BE2C (cell line): Measurements from ENCODE around the gene ENTPD8.
"Not testable (repeated sequence)": the region's sequence is repeated elsewhere in the genome, so short reads cannot be mapped to it uniquely, and the experiment has no call there.

Experiments used
- DNase-seq: peaks from one replicate; pipeline ENCODE4 v3.0.0-alpha.2; 2020
- H3K27me3 ChIP-seq: fragments of 250-450 bp; sonication (Bioruptor Pico); 2 replicates; pipeline ENCODE4 v1.5.1; 2020; ENCODE audit warnings: mild to moderate bottlenecking
- H3K36me3 ChIP-seq: fragments of 250-450 bp; sonication (Bioruptor Pico); 2 replicates; pipeline ENCODE4 v1.5.1; 2020; ENCODE audit warnings: mild to moderate bottlenecking
- H3K4me1 ChIP-seq: fragments of 250-450 bp; sonication (Bioruptor Pico); 2 replicates; pipeline ENCODE4 v1.5.1; 2020
- H3K4me3 ChIP-seq: 2 replicates; pipeline ENCODE4 v1.5.1; 2011; ENCODE audit warnings: low read depth, low read length
- H3K9me3 ChIP-seq: fragments of 250-450 bp; sonication (Bioruptor Pico); 2 replicates; pipeline ENCODE4 v1.5.1; 2020
- CTCF ChIP-seq: IDR thresholded peaks from 2 replicates; pipeline ENCODE4 v1.5.1; 2012; ENCODE audit warnings: mild to moderate bottlenecking, low read depth, low read length

Gene ENTPD8

DNA sequence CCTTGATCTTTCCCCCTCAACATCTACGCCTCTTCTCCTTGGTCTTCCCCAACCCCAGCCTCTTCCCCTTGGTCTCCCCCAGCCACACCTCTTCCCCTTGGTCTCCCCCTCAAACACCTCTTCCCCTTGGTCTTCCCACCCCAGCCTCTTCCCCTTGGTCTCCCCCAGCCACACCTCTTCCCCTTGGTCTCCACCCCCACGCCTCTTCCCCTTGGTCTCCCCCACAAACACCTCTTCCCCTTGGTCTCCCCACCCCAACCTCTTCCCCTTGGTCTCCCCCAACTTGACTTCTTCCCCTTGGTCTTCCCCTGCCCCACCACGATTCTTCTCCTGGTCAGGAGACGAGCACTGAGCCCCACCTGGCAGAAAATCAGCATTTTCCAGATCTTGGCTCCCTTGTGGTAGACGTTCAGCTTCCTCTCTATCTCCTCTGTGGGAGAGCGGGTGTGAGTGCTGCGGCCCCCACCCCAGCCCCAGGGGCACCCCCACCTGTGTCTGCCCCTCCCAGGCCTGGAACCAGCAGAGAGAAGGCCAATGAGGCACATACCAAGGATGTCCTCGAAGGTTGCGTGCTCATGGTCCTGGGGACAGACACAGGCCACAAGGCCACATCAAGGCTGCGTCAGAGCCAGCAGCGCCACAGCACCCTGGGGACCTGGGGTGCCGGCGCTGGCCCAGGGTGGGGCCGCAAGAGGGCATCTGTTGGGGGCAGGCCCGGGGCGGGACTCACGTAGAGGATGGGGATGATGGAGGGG is 11.0 kb upstream of the ENTPD8 start:
- Histone ChIP-seq H3K27me3 (no peaks in the 10 kb centered on the region), H3K9me3 (no peaks in the 10 kb centered on the region), H3K4me1 (peaks cover 23% of the 10 kb centered on the region), H3K36me3 (peaks cover 52% of the 10 kb centered on the region), H3K4me3 (no peak overlapping the region)
- TF ChIP-seq CTCF = no peak
- no peak for DNase-seq

- H3K4me3 ChIP-seq, DNase-seq, H3K27me3 ChIP-seq, H3K9me3 ChIP-seq: not testable (repeated sequence)
- peaks cover 46% of the 10 kb centered on the region for H3K36me3 ChIP-seq
- H3K4me1 ChIP-seq = peaks cover 22% of the 10 kb centered on the region
These were observed 10.3 kb upstream of the ENTPD8 start for GRCh38 chr9:137451264-137452005.

- H3K9me3 ChIP-seq, DNase-seq, H3K4me3 ChIP-seq, H3K27me3 ChIP-seq: not testable (repeated sequence)
- Histone ChIP-seq H3K4me1 (peaks cover 16% of the 10 kb centered on the region), H3K36me3 (peaks cover 39% of the 10 kb centered on the region)
These were observed 9.5 kb upstream of the ENTPD8 start for GRCh38 chr9:137450539-137451222.

DNA sequence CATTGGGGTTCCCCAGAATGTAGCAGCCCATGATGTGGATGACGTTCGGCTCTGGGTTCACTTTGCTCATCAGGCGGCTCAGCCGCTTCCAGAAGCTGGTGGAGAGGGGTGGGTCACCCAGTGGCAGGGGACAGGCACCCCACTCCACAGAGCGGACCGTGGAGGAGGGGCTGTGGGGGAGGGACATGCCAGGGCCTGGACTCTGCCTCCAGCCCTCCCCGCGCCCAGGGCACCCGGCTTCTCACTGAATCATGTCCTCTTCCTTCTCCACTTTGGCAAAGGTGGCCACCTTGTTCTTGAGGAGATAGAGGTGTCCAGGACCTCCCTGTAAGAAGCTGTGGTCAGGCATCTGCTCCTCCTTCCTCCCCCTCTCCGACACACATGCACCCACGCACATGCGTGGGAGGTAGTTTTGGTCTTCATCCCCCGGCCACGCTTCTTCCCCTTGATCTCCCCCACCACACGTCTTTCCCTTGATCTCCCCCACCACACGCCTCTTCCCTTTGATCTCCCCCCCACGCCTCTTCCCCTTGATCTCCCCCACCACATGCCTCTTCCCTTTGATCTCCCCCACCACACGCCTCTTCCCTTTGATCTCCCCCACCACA is 8.9 kb upstream of the ENTPD8 start:
- peak; percentile 18 for DNase-seq
- Histone ChIP-seq H3K9me3 (no peaks in the 10 kb centered on the region), H3K4me1 (peaks cover 15% of the 10 kb centered on the region), H3K27me3 (peaks cover 4% of the 10 kb centered on the region; the same call in 1 of the 2 replicates), H3K4me3 (no peak overlapping the region), H3K36me3 (peaks cover 33% of the 10 kb centered on the region)
- TF ChIP-seq CTCF = no peak

DNA sequence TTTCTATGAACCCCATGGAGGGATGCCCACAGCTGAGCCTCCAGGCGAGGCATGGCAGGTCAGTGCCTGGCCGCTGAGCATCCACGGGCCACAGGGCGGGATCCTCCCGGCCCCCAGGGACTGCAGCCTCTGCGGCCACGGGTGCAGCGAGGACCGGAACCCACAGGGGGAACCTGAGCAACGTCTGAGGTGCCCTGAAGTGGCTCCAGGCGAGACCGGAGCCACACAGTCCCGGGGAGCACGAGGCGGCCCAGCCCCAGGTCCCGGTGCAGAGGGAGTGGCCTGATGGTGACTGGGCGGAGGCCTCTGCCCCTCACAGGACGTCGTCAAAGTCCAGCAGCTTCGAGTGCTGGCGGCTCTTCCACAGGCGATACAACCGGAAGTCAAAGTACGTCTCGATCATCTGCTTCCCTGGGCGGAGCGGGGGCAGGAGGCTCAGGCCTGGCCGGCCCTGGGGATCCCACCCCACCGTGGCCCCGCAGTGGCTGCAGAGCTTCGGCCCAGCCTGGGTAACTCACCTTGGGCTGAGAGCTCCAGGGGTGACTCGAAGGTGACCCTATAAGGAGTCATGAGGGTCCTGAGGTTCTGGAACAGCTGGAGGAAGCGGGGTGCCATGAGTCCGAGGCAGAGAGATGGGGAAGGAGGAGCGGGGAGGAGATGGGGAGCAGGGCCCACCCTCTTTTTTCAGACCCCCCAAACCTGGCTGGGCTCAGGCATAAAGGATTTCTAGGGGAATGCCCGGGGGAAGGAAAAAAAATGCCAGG is 8.1 kb upstream of the ENTPD8 start:
- Histone ChIP-seq H3K9me3 (no peaks in the 10 kb centered on the region), H3K27me3 (peaks cover 4% of the 10 kb centered on the region; the same call in 1 of the 2 replicates), H3K36me3 (peaks cover 31% of the 10 kb centered on the region), H3K4me1 (peaks cover 8% of the 10 kb centered on the region), H3K4me3 (no peak overlapping the region)
- TF ChIP-seq CTCF = no peak
- DNase-seq = peak; percentile 14

DNA sequence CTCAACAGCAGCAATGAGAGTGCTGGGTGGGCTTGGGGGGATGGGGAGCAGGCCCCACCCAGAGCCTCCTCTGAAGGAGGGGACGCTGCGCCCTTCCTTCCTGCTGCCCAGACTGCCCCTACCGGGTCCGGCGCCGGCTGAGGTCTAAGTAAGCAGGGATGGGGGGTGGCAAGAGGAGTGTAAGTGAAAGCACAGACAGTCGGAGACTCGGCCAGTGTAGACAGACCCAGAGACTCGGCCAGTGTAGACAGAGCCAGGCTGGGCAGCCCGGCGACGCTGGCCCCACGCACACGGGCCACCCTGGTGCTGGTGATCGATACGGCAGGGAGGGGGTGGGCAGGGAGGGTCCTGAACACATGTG is 7.4 kb upstream of the ENTPD8 start:
- TF ChIP-seq CTCF = no peak
- Histone ChIP-seq H3K36me3 (peaks cover 30% of the 10 kb centered on the region), H3K4me1 (peaks cover 6% of the 10 kb centered on the region), H3K27me3 (peaks cover 4% of the 10 kb centered on the region; the same call in 1 of the 2 replicates), H3K9me3 (no peaks in the 10 kb centered on the region), H3K4me3 (no peak overlapping the region)
- peak; percentile 12 for DNase-seq
